H4 (cell line): Measurements from ENCODE around the gene SPECC1. TPM values are rescaled to one million over a fixed set of nuclear protein-coding genes. Genes with fewer than 3 reads are reported as not detected.
"Not testable (repeated sequence)": the region's sequence is repeated elsewhere in the genome, so short reads cannot be mapped to it uniquely, and the experiment has no call there.

Source experiments
- DNase-seq: peaks from one replicate; pipeline ENCODE4 v3.0.0-alpha.2; 2015; ENCODE audit warnings: low spot score
- total RNA-seq: library from RNA; depleted of rRNA; stranded (reverse); fragments of >200 nt; shearing (Covaris generic); gene quantifications from 2 replicates; pipeline ENCODE4 v1.2.3, GENCODE V29; 2014

Gene SPECC1
- total RNA-seq, 1 experiment from 2014 or later: 38.5 TPM

DNA sequence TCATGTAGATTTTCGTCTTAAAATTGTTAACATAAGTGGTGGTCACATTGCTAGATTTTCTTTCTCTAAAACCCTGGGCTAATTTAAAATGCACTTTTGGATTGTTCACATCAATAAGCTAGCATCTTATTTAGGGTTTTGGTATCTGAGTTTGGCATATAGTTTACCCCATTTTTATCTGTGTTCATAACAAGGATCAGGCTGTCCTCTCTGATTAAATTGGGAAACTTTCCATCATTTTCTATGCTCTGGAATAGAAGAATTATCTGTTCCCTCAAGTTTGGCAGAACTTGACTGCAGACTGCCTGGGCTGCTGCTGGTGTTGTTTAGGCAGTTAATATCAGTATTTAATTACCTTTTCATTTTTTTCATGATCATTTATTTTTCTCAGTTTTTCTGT is 1.8 kb downstream of the SPECC1 start:
- no peak for DNase-seq

- DNase-seq: no peak
Observed at GRCh38 chr17:20012017-20012536, 2.9 kb downstream of the SPECC1 start.

DNA sequence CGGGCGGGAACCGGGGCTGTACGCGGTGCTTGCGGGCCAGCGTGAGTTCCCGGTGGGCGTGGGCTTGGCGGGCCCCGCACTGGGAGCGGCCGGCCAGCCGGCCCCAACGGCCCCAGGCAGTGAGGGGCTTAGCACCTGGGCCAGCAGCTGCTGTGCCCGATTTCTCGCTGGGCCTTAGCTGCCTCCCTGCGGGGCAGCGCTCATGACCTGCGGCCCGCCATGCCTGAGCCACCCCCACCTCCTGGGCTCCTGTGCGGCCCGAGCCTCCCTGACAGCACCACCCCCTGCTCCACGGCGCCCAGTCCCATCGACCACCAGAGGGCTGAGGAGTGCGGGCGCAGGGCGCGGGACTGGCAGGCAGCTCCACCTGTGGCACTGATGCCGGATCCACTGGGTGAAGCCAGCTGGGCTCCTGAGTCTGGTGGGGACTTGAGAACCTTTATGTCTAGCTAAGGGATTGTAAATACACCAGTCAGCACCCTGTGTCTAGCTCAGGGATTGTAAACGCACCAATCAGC is 7.4 kb downstream of the SPECC1 start:
- DNase-seq: not testable (repeated sequence)

DNA sequence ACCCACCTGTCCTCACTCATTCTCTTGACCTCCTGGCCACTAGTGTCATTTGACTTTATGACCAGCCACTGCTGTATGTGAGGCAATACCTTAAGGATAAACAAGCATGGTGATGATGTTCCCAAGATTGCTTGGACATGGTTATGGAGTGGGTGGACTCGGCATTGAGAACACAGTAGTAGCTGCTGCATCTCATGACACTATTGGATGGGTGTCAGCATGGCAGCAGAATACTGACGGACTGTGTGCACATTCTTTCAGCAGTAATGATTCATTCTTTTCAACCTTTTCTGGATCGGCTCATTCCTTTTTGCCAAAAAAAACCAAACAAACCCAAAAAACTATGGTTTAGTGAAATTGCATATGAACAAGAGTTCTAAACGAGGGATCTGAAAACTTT is 13.5 kb downstream of the SPECC1 start:
- no peak for DNase-seq

DNA sequence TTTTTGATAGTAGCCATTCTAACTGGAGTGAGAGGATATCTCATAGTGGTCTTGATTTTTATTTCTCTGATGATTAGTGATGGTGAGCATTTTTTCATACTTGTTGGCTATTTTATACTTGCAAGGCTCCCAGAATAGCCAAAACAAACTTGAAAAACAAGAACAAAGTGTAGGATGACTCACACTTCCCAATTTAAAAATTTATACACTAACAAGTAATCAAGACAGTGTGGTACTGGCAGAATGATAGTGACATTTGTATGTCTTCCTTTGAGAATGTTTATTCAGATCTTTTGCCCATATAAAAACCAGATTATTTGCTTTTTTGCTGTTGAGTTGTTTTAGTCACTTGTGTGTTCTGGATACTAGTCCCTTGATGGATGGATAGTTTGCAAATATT is 17.8 kb downstream of the SPECC1 start:
- no peak for DNase-seq

DNA sequence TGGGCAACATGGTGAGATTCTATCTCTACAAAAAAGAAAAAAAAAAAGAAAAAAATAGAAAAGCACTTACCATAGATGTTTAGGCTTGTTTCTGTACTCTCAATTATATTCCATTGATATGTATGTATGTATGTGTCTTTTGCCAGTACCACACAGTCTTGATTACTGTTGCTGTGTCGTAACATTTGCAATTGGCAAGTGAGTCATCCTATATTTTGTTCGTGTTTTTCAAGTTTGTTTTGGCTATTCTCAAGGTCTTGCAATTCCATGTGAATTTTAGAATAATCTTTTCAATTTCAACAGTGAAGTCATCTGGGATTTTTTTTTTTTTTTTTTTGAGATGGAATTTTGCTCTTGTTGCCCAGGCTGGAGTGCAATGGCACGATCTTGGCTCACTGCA is 19.3 kb downstream of the SPECC1 start:
- no peak for DNase-seq

GRCh38 chr17:20032636-20033035 is 23.5 kb downstream of the SPECC1 start:
- no peak for DNase-seq

GRCh38 chr17:20033415-20033814 is 24.3 kb downstream of the SPECC1 start:
- DNase-seq: no peak

DNA sequence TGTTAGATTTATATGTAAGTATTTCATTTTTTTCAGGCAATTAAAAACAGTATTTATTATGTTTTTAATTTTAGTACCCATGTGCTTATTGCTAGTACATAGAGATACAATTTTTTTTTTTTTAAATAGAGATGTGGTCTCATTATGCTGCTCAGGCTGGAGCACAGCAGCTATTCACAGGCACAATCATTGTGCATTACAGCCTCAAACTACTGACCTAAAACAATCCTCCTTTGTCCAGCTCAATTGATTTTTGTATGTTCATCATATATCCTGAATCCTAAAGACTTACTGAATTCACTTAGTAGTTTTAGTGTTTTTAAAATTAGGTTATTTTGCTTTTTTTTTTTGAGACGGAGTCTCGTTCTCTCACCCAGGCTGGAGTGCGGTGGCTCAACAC is 26.3 kb downstream of the SPECC1 start:
- DNase-seq: no peak

- not testable (repeated sequence) for DNase-seq
Observed at GRCh38 chr17:20037286-20037685, 28.1 kb downstream of the SPECC1 start.

- DNase-seq: no peak
Observed at GRCh38 chr17:20039037-20039436, 29.9 kb downstream of the SPECC1 start.

DNA sequence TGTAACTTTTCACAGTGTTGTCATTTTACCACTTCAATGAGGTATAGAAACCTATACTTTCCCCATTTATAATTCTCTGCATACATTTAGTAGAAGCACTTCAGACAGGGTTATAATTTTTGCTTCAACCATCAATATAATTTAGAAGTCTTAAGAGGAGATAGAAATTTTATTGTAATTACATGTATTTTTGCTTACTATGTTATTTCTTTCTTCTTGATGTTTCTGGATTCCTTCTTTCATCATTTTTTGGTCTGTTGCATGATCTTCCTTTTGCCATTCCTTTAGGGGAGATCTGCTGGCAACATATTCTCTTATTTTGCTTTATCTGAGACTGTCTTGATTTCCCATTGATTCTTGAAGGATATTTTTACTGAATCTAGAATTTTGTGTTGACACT is 31.1 kb downstream of the SPECC1 start:
- DNase-seq: no peak

DNA sequence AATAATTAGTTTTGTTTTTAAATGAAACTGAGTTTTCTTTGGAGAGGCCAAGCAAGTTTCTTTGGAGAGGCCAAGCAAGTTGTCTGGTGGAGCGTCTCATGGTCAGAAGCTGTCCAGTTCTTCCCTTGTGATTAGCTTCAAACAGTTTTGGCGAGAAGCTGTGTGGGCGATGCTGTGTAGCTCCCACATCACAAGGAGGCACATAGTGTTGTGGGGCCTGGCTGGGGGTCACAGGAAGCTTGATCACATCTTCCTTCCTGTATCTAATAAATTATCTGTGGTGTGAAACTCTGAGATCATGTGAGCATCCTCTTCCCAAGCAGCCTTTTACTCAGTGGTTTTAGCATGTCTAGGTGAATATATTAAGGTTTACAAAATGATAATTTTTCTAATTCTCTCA is 33.9 kb downstream of the SPECC1 start:
- DNase-seq: no peak

DNA sequence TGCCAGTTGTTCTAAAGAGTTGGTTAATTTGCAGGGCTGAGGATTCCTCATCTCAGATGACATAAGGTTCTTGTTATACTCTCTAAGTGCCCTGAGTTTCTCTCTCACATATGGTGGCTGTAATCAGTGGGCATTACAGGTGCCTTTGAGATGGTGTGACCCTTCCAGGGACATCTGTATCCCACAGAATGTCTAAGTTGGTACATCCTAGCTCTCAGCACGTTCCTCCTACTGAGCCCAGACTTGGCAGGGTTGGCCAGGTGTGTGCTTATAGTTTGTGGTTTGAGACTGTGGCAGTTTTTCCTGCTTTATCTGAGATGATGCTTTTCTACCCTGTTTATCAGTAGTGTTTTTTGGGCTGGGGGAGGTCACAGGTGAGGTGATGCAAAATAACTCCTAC is 36.3 kb downstream of the SPECC1 start:
- no peak for DNase-seq

- DNase-seq: no peak
Observed at GRCh38 chr17:20046629-20047028, 37.5 kb downstream of the SPECC1 start.

DNA sequence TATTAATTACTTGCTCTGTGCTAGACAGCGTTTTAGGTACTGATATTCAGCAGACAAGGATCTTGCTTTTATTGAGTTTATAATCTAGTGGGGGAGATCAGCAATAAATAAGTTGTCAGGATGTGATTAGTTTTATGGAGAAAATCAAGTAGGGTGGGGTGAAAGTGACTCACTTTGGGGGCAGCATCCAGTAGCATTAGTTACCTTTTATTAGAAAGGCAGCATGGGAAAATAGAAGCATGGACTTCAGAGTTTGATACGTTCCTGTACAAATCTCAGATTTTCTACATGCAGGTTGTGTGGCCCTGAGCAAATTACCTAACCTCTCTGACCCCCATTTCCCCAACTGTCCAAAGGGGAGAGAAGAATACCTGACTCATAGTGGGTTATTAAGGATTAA is 42.5 kb downstream of the SPECC1 start:
- DNase-seq: no peak

- DNase-seq: no peak
Observed at GRCh38 chr17:20053361-20053964, 44.3 kb downstream of the SPECC1 start.

- peak; percentile 82 for DNase-seq
Observed at GRCh38 chr17:20059728-20060188, 50.6 kb downstream of the SPECC1 start.

DNA sequence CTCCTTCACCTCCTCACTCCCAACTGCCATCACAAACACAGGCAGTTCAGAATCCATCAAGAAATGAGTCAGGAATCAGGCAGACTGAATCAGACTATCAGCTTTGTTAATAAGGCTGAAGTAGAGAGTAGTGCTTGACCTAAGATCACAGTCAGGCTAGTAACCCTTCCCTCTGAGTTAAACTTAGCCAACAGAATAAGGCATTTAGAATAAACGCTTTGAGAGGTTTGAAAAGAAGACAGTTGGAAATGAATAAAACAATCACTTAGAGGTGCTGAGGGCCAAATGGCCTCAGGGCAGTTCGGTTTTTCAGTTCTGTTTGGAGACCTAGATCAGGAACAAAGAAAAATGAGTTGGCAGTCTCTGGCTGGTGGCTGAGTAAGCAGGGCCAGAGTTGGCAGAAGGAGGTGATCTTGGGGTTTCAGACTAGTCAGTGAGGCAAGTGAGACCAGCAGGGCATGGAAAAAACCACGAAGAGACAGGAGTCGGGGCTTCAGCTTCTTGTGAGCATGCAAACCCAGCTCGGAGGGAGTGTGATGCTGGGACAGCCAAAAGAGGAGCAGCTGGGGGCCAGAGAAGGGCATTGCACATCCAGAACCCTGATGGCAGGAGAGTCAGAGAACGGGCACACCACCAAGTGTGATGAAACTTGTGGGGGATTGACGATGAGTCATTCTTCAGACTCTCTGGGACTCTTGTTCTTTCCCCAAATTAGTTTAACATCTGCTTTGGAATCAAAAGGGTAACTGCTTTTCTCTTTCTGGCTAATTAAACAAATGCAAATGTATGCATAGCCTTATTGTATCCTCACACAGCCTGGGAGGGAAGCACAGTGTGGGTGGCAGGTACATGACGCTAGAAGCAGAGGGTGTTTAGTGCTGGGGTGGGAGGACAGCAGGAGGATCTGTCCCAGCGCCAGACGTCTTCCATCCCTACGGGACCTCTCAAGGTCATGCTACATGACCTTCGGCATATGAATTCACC is 54.8 kb downstream of the SPECC1 start:
- DNase-seq: peak; percentile 89

GRCh38 chr17:20066253-20066652 is 57.1 kb downstream of the SPECC1 start:
- DNase-seq: peak; percentile 28

- DNase-seq: no peak
Observed at GRCh38 chr17:20067711-20068110, 58.6 kb downstream of the SPECC1 start.

- DNase-seq: no peak
Observed at GRCh38 chr17:20068445-20068844, 59.3 kb downstream of the SPECC1 start.
